Measurements from ENCODE around the gene CCR3.

CCR3 gene

GRCh38 chr3:46218196-46218709, 24.0 kb upstream of the CCR3 start:
- H3K4me3 ChIP-seq (ENCODE audit: low read depth, low read length) = no peak overlapping the region
- in situ Hi-C loops (cut with HindIII; ENCODE audit: low sequenced_read_pairs) = no loop called here

GRCh38 chr3:46221391-46221790, 20.9 kb upstream of the CCR3 start:
- in situ Hi-C loops (cut with HindIII; ENCODE audit: low sequenced_read_pairs) = no loop called here
- TF ChIP-seq CTCF (IDR thresholded peaks at IDR 0.05; ENCODE audit: low read depth, low read length, missing control alignments) = no peak
- H3K4me3 ChIP-seq (ENCODE audit: low read depth, low read length) = no peak overlapping the region
- no peak for DNase-seq (ENCODE audit: low read depth)

More at GRCh38 chr3:46218196-46218709, 24.0 kb upstream of the CCR3 start:
- no peak for DNase-seq (ENCODE audit: low read depth)
- no peak for TF ChIP-seq CTCF (IDR thresholded peaks at IDR 0.05; ENCODE audit: low read depth, low read length, missing control alignments)

- no peak for TF ChIP-seq CTCF (IDR thresholded peaks at IDR 0.05; ENCODE audit: low read depth, low read length, missing control alignments)
- no peak overlapping the region for H3K4me3 ChIP-seq (ENCODE audit: low read depth, low read length)
- DNase-seq (ENCODE audit: low read depth) = no peak
- in situ Hi-C loops (cut with HindIII; ENCODE audit: low sequenced_read_pairs) = no loop called here
These were observed 20.3 kb upstream of the CCR3 start for GRCh38 chr3:46221938-46222337.

- DNase-seq (ENCODE audit: low read depth) = no peak
- H3K4me3 ChIP-seq (ENCODE audit: low read depth, low read length) = no peak overlapping the region
- TF ChIP-seq CTCF (IDR thresholded peaks at IDR 0.05; ENCODE audit: low read depth, low read length, missing control alignments) = no peak
- in situ Hi-C loops (cut with HindIII; ENCODE audit: low sequenced_read_pairs) = no loop called here
These were observed 19.7 kb upstream of the CCR3 start for GRCh38 chr3:46222435-46223161.

GRCh38 chr3:46228260-46229242, 13.7 kb upstream of the CCR3 start:
- in situ Hi-C loops (cut with HindIII; ENCODE audit: low sequenced_read_pairs) = no loop called here
- no peak for DNase-seq (ENCODE audit: low read depth)
- H3K4me3 ChIP-seq (ENCODE audit: low read depth, low read length) = no peak overlapping the region
- TF ChIP-seq CTCF (IDR thresholded peaks at IDR 0.05; ENCODE audit: low read depth, low read length, missing control alignments) = no peak

- in situ Hi-C loops (cut with HindIII; ENCODE audit: low sequenced_read_pairs) = no loop called here
- no peak for DNase-seq (ENCODE audit: low read depth)
- H3K4me3 ChIP-seq (ENCODE audit: low read depth, low read length) = no peak overlapping the region
- TF ChIP-seq CTCF (IDR thresholded peaks at IDR 0.05; ENCODE audit: low read depth, low read length, missing control alignments) = no peak
These were observed 10.9 kb upstream of the CCR3 start for GRCh38 chr3:46231323-46231722.

Data from astrocyte of the cerebellum (primary cell).